ENCODE results near the gene BTN2A1. TPM values are rescaled to one million over a fixed set of nuclear protein-coding genes. Genes with fewer than 3 reads are reported as not detected.

Gene BTN2A1
- total RNA-seq, 2 experiments from 2014 or later: 15.4 to 23.4 TPM

GRCh38 chr6:26493258-26493657, 35.5 kb downstream of the BTN2A1 start:
- ChIA-PET CTCF (ENCODE audit: unreplicated experiment) (no interaction called here), POLR2A (no interaction called here)
- intact Hi-C loops (cut with micrococcal nuclease; ENCODE audit: unreplicated experiment): loop anchor here (1.0 kb wide), 1 partner anchor 152 kb away; no protein-coding TSS in a partner anchor
- H3K9me3 ChIP-seq (ENCODE audit: low read length): peaks cover 2% of the 10 kb centered on the region; the same call in 1 of the 2 replicates
- no peak overlapping the region for H3K4me3 ChIP-seq (ENCODE audit: low read depth, low read length, poor library complexity, severe bottlenecking)
- H3K4me2 ChIP-seq (ENCODE audit: low read length): peak overlapping the region; percentile 4; the same call in 1 of the 2 replicates
- H3K4me1 ChIP-seq (ENCODE audit: insufficient read depth, low read length, poor library complexity, severe bottlenecking): peaks cover 39% of the 10 kb centered on the region
- peak; percentile 71 for DNase-seq (ENCODE audit: low spot score)
- BruUV-seq (replicated peaks): no TSS peak
- H2AFZ ChIP-seq (ENCODE audit: low read length): peak overlapping the region; percentile 26; the same call in 1 of the 2 replicates
- H3K79me2 ChIP-seq (ENCODE audit: insufficient read depth, low read depth, low read length): no peaks in the 10 kb centered on the region
- H3K36me3 ChIP-seq (ENCODE audit: insufficient read depth, low read length): no peaks in the 10 kb centered on the region
- no peak for TF ChIP-seq EZH2phosphoT487 (IDR thresholded peaks at IDR 0.05; ENCODE audit: borderline replicate concordance, low read depth, low read length)
- TF ChIP-seq CTCF (conservative IDR thresholded peaks at IDR 0.05; ENCODE audit: low read length): peak; percentile 74
- no peak overlapping the region for H3K27ac ChIP-seq (ENCODE audit: low read depth, low read length, poor library complexity, severe bottlenecking)
- no peaks in the 10 kb centered on the region for H3K9me2 ChIP-seq (ENCODE audit: insufficient read depth, low read length)
- H4K20me1 ChIP-seq (ENCODE audit: insufficient read depth, low read length): no peaks in the 10 kb centered on the region

GRCh38 chr6:26494117-26494516, 36.4 kb downstream of the BTN2A1 start:
- Histone ChIP-seq H3K36me3 (ENCODE audit: insufficient read depth, low read length) (no peaks in the 10 kb centered on the region), H3K9me2 (ENCODE audit: insufficient read depth, low read length) (no peaks in the 10 kb centered on the region), H2AFZ (ENCODE audit: low read length) (no peak overlapping the region), H3K4me3 (ENCODE audit: low read depth, low read length, poor library complexity, severe bottlenecking) (no peak overlapping the region), H3K9me3 (ENCODE audit: low read length) (peaks cover 4% of the 10 kb centered on the region; the same call in 1 of the 2 replicates), H3K4me1 (ENCODE audit: insufficient read depth, low read length, poor library complexity, severe bottlenecking) (peaks cover 44% of the 10 kb centered on the region), H3K27ac (ENCODE audit: low read depth, low read length, poor library complexity, severe bottlenecking) (no peak overlapping the region), H3K79me2 (ENCODE audit: insufficient read depth, low read depth, low read length) (no peaks in the 10 kb centered on the region), H4K20me1 (ENCODE audit: insufficient read depth, low read length) (no peaks in the 10 kb centered on the region), H3K4me2 (ENCODE audit: low read length) (no peak overlapping the region)
- CTCF ChIA-PET (ENCODE audit: unreplicated experiment): no interaction called here
- no peak for DNase-seq (ENCODE audit: low spot score)
- TF ChIP-seq CTCF (conservative IDR thresholded peaks at IDR 0.05; ENCODE audit: low read length) (no peak), EZH2phosphoT487 (IDR thresholded peaks at IDR 0.05; ENCODE audit: borderline replicate concordance, low read depth, low read length) (no peak)
- intact Hi-C loops (cut with micrococcal nuclease; ENCODE audit: unreplicated experiment): no loop called here
- POLR2A ChIA-PET: interaction anchor here (0.6 kb wide), 1 partner anchor 48 kb away, joined by 3 read pairs; no protein-coding TSS in a partner anchor
- no TSS peak for BruUV-seq (replicated peaks)

- H3K4me3 ChIP-seq (ENCODE audit: low read depth, low read length, poor library complexity, severe bottlenecking): no peak overlapping the region
- peaks cover 4% of the 10 kb centered on the region; the same call in 1 of the 2 replicates for H3K9me3 ChIP-seq (ENCODE audit: low read length)
- TF ChIP-seq CTCF (conservative IDR thresholded peaks at IDR 0.05; ENCODE audit: low read length) (no peak), EZH2phosphoT487 (IDR thresholded peaks at IDR 0.05; ENCODE audit: borderline replicate concordance, low read depth, low read length) (no peak)
- no peaks in the 10 kb centered on the region for H3K79me2 ChIP-seq (ENCODE audit: insufficient read depth, low read depth, low read length)
- peaks cover 56% of the 10 kb centered on the region for H3K4me1 ChIP-seq (ENCODE audit: insufficient read depth, low read length, poor library complexity, severe bottlenecking)
- no peaks in the 10 kb centered on the region for H3K9me2 ChIP-seq (ENCODE audit: insufficient read depth, low read length)
- ChIA-PET CTCF (ENCODE audit: unreplicated experiment) (interaction anchor here (0.6 kb wide), 1 partner anchor 21 kb away, joined by 3 read pairs; no protein-coding TSS in a partner anchor), POLR2A (interaction anchor here (0.8 to 2.1 kb wide), 4 partner anchors 11 to 156 kb away, joined by 3 to 5 read pairs (median 4); no protein-coding TSS in a partner anchor)
- H3K36me3 ChIP-seq (ENCODE audit: insufficient read depth, low read length): no peaks in the 10 kb centered on the region
- no peak overlapping the region for H2AFZ ChIP-seq (ENCODE audit: low read length)
- no peak overlapping the region for H3K4me2 ChIP-seq (ENCODE audit: low read length)
- no peak overlapping the region for H3K27ac ChIP-seq (ENCODE audit: low read depth, low read length, poor library complexity, severe bottlenecking)
- no peak for DNase-seq (ENCODE audit: low spot score)
- intact Hi-C loops (cut with micrococcal nuclease; ENCODE audit: unreplicated experiment): no loop called here
- H4K20me1 ChIP-seq (ENCODE audit: insufficient read depth, low read length): no peaks in the 10 kb centered on the region
- BruUV-seq (replicated peaks): no TSS peak
Measured at GRCh38 chr6:26495281-26495680, 37.5 kb downstream of the BTN2A1 start.
